GM12891 (cell line): ENCODE results near the gene NKX6-2.

Experiments
- POLR2A ChIP-seq: IDR thresholded peaks from 2 replicates; pipeline ENCODE4 v1.6.1; 2011; ENCODE audit warnings: low read depth, low read length, control low read depth
- POLR2AphosphoS5 ChIP-seq: IDR thresholded peaks from 2 replicates; pipeline ENCODE4 v1.6.1; 2011; ENCODE audit warnings: low read depth, low read length, control low read depth

- TF ChIP-seq POLR2AphosphoS5, result no peak
- no peak for TF ChIP-seq POLR2A
Observed at GRCh38 chr10:132749371-132749795, 36.6 kb downstream of the NKX6-2 start.
